ENCODE measurements around the gene RBM8A.

The RBM8A gene

DNA sequence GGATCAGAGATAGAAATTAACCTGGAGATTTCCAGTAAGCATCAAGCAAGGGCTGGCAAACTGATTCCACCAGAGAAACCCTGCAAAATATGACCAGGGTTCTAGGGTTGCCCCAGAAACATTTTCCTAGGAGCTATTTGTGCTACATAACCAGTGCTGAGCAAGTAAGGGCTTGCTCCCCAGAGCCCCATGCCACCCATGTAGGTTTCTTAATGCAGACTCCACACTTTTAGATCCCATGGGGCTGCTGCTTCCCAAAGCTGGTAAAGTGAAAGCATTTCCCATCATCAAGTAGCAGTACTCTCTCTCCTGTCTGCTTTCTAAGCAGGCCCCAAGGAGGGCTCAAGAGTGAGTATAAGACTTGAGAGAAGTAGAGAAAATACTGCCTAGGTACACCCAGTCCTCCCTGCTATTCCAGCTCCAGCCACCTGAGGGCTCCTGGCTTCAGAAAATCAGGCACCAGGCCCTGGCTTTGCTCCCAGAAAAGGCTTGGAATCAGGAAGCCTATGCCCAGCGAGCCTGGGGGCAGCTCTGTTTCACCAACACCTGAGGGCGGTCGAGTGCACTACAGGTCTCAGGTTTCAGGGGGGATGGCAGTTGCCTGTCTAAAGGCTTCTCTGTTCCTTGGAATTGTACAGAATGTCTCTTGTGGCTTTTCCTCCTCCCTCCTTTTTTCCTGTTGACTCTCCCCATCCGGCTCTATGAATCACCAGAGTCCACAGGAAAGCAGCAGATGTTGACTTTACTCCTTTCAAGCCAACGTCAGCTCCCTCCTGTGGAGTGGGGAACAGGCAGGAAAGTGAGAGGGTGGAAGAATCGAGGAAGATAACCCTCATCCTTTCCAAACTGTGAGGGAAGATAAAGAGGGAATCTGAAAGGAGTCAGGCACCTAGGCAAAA, 35.4 kb downstream of the RBM8A start:
- peak overlapping the region; percentile 25 for H3K4me3 ChIP-seq (ENCODE audit: low read depth, low read length)
- DNase-seq (ENCODE audit: low read depth) = peak; percentile 99
- TF ChIP-seq CTCF (conservative IDR thresholded peaks at IDR 0.05; ENCODE audit: low read depth, low read length) = peak; percentile 95

GRCh38 chr1:145891143-145891542, 36.1 kb downstream of the RBM8A start:
- TF ChIP-seq CTCF (conservative IDR thresholded peaks at IDR 0.05; ENCODE audit: low read depth, low read length) = no peak
- no peak overlapping the region for H3K4me3 ChIP-seq (ENCODE audit: low read depth, low read length)

GRCh38 chr1:145889722-145890121, 37.6 kb downstream of the RBM8A start:
- no peak for TF ChIP-seq CTCF (conservative IDR thresholded peaks at IDR 0.05; ENCODE audit: low read depth, low read length)
- DNase-seq (ENCODE audit: low read depth) = peak; percentile 45
- no peak overlapping the region for H3K4me3 ChIP-seq (ENCODE audit: low read depth, low read length)

More at GRCh38 chr1:145891143-145891542, 36.1 kb downstream of the RBM8A start:
- peak; percentile 83 for DNase-seq (ENCODE audit: low read depth)

DNA sequence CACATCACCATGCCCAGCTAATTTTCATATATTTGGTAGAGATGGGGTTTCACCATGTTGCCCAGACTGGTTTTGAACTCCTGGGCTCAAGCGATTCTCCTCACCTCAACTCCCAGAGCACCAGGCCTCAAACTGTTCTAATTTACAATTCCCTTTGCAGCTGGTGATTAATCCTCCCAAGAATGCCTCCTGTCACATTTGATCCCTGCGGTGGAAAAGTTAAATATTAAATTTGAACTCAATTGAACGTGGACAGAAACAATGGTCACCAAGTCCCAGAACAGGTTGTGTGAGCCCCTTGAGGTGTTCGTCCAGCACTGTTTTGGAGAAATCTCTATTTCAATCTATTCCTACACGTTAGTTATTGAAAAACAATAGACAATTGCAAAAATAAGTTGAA, 39.7 kb downstream of the RBM8A start:
- DNase-seq (ENCODE audit: low read depth) = peak; percentile 40
- no peak for TF ChIP-seq CTCF (conservative IDR thresholded peaks at IDR 0.05; ENCODE audit: low read depth, low read length)
- H3K4me3 ChIP-seq (ENCODE audit: low read depth, low read length) = no peak overlapping the region

- no peak for DNase-seq (ENCODE audit: low read depth)
- no peak overlapping the region for H3K4me3 ChIP-seq (ENCODE audit: low read depth, low read length)
- TF ChIP-seq CTCF (conservative IDR thresholded peaks at IDR 0.05; ENCODE audit: low read depth, low read length) = no peak
Measured at GRCh38 chr1:145886816-145887215, 40.5 kb downstream of the RBM8A start.

DNA sequence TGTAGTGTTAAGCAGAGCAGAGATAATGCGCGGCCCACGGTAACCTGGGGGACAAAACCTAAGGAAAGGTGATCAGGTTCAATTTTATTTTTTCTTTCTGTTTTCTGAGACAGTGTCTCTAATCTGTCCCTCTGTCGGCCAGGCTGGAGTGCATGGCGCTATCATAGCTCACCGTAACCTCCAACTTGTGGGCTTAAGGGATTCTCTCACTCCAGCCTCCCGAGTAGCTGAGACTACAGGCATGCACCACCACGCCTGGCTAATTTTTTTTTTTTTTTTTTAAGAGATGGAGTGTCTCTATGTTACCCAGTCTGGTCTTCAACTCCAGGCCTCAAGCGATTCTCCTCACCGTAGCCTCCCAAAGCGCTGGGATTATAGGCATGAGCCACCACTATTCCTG, 40.9 kb downstream of the RBM8A start:
- H3K4me3 ChIP-seq (ENCODE audit: low read depth, low read length) = peak overlapping the region; percentile 77
- no peak for TF ChIP-seq CTCF (conservative IDR thresholded peaks at IDR 0.05; ENCODE audit: low read depth, low read length)
- no peak for DNase-seq (ENCODE audit: low read depth)

Measured in choroid plexus epithelial cell (primary cell).